Measurements from ENCODE around the gene AKNAD1.

DNA sequence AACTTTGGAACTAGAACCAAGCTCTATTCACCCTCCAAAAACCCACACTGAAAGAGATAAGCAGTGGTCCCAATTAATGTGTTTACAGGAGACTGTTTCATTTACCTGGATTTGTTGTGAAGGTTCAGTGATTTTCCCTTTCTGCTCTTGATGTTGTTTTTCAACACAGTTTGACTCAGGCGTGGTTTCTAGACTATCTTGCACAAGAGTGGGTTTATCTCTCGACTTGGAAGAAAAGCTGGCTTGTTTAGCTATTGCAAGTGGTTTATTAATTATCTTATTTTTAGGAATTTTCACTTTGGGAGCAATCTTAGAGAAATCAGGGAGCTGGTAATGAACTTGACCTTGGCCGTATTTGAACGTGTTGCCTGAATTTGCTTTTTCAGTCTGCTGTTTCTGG, 5.3 kb downstream of the AKNAD1 start:
- TF ChIP-seq, protein P1, sequence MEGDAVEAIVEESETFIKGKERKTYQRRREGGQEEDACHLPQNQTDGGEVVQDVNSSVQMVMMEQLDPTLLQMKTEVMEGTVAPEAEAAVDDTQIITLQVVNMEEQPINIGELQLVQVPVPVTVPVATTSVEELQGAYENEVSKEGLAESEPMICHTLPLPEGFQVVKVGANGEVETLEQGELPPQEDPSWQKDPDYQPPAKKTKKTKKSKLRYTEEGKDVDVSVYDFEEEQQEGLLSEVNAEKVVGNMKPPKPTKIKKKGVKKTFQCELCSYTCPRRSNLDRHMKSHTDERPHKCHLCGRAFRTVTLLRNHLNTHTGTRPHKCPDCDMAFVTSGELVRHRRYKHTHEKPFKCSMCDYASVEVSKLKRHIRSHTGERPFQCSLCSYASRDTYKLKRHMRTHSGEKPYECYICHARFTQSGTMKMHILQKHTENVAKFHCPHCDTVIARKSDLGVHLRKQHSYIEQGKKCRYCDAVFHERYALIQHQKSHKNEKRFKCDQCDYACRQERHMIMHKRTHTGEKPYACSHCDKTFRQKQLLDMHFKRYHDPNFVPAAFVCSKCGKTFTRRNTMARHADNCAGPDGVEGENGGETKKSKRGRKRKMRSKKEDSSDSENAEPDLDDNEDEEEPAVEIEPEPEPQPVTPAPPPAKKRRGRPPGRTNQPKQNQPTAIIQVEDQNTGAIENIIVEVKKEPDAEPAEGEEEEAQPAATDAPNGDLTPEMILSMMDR (IDR thresholded peaks at IDR 0.05), result no peak
- TF ChIP-seq POLR2AphosphoS5 (IDR thresholded peaks at IDR 0.05), result no peak

All from breast epithelium (tissue), 3 donors.